Activated CD4-positive, alpha-beta T cell treated with anti-CD3 and anti-CD28 coated beads, Interleukin-2, amount 50 U/mL, for 16 hours (primary cell): ENCODE results near the gene GABRG3.
"Not testable (repeated sequence)": the region's sequence is repeated elsewhere in the genome, so short reads cannot be mapped to it uniquely, and the experiment has no call there.

ENCODE experiments used
- DNase-seq: peaks from one replicate; pipeline ENCODE4 v3.0.0-alpha.2; 2020

GABRG3 gene

DNA sequence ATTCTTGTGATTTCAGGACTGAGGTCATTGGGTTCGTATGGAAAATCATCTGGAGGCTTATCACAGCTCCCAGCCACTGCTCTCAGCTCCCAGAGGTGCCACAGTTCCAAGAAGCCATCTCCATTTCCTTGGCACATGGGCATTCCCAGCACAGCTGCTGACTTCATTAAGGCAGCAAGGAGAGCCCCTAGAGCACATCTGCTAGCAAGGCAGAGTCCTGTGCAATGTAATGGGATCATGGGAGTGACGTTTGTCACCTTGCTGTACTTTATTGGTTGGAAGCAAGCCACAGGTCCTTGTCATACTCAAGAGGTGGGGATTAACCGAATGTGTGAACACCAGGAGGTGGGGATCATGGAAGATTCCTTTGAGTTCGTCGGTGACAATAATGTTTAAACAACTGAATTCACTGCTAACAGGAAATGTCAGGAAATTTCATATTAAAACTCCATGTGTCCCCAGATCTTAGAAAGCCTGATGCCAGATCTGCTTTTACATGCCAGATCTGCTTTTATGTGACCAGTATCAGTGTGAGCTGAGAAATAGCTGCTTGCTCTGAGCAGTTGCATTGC lies 148.8 kb downstream of the GABRG3 start:
- no peak for DNase-seq

GRCh38 chr15:27121672-27122071 lies 150.7 kb downstream of the GABRG3 start:
- DNase-seq: no peak

- no peak for DNase-seq
Observed at GRCh38 chr15:27123291-27123690, 152.3 kb downstream of the GABRG3 start.

DNA sequence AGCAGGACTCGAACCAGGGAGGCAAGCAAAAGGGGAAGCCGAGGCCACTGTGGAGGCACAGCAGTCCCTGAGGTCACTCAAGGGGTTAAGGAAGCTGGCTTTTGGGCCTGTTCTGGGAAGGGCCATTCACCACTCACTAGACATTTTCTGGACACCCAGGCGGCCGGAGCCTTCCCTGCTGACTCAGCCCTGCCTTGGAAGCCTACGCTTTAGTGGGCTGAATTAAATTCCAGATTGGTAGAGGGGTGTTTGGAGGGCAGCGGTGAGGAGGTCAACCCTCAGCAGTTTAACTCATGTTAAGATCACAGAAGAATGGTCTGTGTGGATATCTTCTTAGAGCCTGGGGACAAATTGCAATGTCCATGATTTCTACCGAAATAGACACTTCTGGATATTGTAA lies 152.8 kb downstream of the GABRG3 start:
- DNase-seq: no peak

DNA sequence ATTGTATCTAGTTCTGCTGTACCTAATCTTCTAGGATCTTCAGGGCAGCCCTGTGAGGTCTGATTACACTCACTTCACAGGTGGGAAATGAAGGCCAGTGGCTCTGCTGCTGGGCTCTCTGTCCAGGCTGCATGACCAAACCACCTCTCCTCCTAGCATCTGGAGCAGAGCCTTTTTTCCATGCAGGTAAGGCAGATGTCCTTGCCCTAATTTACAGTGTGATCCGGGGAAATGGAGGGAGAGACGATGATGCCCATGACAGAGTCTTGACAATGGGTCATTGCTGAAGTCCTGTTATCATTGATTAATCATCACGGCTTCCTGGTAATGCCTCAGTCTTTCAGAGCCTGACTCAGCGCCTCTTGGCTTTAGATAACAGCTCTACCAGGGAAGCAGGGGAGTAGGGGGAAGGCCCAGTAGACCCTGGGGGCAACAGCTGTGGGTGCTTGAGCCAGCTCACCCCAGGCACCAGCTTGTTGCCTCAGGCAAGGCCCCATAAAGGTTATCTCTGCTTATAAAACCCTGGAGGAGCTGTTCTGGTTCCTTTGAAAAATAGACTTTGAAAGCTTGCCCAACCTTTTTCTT lies 153.4 kb downstream of the GABRG3 start:
- no peak for DNase-seq

GRCh38 chr15:27125185-27125584 lies 154.2 kb downstream of the GABRG3 start:
- no peak for DNase-seq

GRCh38 chr15:27126449-27126848 lies 155.5 kb downstream of the GABRG3 start:
- DNase-seq: no peak

- no peak for DNase-seq
Observed at GRCh38 chr15:27127815-27128570, 157.0 kb downstream of the GABRG3 start.

DNA sequence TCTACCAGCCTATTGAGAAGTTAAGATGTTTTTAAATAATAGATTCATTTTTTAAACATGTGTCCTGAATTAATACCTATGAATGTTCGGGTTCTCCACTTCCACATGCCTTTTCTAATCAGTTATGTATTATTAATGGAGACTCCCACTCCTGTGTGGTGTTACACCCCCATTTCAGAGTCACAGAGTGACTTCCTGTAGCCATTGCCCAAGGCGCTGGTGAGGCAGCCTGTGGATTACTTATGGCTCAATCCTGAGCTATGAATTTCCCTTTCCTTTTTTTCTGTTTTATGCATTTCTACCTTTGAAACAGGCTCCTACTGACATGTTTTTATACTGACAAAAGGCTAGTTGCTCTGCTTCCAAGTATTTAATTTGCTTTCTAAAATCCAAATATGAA lies 162.3 kb downstream of the GABRG3 start:
- no peak for DNase-seq

DNA sequence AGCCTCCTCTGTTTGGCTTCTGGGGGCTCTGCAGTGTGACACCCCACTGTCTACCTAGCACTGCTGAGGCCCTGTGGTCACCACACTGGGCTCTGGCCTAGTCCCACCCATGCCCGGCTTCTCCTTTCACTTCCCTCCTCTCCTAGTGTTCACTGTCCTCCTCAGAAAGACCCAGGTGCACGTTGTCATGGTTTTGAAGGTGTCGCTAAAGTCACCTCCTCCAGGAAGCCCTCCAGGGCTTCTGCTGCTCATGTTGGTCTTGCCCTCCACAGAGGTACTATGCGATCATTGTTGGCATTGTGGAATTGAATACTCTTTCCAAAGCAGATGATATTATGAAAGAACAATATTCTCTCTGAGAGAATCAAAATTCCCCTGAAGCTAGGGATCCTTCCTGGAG lies 163.5 kb downstream of the GABRG3 start:
- DNase-seq: no peak

DNA sequence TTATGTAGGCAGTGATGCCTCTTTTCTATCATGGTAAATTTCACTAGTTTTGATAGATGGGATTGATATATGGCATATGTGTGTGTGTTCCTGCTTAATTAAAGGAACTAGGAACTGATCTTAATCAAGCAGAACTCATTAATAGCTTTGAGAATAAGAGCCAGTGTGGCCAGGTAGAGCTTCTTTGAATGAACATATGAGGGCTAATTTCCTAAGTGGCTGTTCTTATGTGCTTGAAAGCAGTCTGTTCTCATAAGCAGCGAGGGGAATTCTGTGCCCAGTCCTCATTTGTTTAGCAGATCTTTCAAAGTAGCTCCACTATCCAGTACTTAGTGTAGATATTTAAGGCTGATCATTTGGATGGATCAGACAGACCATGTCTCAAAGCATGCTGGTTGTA lies 164.2 kb downstream of the GABRG3 start:
- DNase-seq: no peak

- no peak for DNase-seq
Observed at GRCh38 chr15:27137127-27137526, 166.1 kb downstream of the GABRG3 start.

- DNase-seq: no peak
Observed at GRCh38 chr15:27165590-27165989, 194.6 kb downstream of the GABRG3 start.

DNA sequence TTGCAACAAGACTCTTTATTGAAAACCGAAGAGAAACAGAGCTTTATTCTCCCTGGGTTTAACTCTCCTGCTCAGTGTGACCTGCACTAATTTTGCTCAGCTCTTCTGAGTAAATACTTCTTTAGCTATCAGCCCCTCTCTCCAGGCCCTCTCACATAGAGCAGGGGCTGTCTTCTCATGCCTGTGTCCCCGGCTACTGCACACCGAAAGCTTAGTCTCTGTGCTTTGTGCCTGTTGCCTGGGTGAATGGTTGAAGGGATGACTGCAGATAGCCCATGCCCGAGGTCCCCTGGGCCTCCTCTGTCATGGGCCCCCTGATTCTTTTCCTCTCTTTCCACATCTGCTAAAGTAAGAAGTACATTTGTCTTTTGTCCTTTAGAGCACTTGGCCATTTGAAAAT lies 195.9 kb downstream of the GABRG3 start:
- DNase-seq: no peak

DNA sequence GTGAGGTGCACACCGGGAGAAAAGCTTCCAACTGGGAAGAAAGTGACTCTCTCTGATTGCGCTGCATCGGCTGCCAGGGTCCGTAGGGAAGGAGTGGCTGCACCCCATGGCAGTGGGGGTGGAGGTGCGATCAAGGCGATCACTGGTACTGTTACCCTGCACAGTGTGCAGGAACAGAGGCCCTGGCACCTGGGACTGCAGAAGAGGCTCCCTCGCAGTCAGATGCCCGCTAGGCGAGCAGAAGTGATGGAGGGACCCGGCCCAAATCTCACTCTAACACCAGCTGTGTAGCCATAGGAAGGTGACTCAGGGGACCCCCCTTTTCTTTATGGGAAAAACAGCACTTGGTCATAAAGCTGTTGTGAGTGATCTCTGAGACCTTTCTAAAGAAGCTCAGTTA lies 196.8 kb downstream of the GABRG3 start:
- DNase-seq: no peak

DNA sequence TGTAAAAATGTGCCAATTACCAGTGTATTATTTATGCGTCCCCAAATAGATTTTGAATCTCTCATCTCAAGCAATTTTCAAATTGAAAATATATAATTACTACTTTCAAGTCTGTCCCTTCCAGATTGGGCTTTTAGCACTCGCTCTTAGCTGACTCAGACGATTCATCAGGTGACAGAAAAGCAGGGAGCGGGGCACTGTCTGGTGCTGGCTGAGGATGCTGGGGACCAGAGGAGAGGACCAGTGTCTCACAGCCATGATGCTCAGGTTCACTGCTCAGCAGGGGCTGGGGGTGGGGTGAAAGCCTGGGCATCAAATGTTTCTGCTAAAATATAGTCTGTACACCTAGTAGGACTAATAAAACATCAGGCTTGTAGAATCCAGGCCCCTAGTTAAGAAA lies 199.9 kb downstream of the GABRG3 start:
- no peak for DNase-seq

DNA sequence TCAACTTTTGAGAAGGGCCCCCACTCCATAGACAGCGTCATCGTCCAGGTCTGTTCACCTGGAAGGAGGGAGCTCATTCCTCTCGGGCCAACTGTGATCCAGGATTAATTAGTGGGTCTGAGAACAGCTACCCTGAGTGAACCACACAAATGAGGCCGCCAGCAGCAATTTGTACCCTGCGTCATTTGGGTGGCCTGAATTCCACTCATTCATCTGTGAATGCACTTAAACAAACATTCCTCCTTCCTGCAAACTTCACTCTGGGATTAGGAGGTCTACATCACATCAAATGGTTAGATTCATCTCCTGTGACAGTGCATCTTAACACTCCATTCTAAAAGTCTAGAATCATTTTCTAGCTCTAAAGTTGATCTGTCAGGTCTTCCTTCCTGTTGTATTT lies 201.8 kb downstream of the GABRG3 start:
- no peak for DNase-seq

DNA sequence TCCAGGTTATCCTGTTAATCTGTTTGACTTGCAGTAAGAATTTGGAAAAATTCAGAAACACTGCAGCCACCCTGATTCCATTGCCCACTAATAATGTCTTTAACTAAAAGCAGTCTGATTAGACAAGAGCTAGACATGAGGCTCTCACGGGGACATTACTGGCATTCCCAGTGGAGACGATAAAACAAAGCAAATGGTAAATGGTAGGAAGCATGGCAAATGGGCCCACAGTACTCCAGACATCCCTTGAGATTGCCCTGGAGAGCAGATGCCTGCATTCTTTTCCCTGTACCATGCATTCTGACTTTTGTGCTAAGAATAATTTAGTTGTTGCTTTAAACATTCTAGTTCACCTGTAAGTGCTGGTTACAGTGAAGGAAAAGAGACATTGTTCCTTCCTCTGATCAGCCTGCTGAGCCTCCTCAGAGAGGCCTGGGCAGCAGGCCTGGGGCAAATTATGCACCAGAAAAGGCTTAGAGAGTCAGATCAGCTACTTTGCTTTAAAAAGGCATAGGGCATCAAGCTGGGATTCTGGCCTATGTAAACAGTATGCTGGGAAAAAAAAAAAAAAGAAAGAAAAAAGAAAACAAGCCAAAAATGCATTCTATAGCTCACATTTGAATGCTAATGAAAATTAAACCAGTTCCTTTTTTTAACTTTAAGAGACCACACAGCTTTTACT lies 204.6 kb downstream of the GABRG3 start:
- no peak for DNase-seq

GRCh38 chr15:27176785-27177406 lies 205.9 kb downstream of the GABRG3 start:
- no peak for DNase-seq

- no peak for DNase-seq
Observed at GRCh38 chr15:27179789-27180188, 208.8 kb downstream of the GABRG3 start.

- no peak for DNase-seq
Observed at GRCh38 chr15:27182561-27183110, 211.7 kb downstream of the GABRG3 start.

DNA sequence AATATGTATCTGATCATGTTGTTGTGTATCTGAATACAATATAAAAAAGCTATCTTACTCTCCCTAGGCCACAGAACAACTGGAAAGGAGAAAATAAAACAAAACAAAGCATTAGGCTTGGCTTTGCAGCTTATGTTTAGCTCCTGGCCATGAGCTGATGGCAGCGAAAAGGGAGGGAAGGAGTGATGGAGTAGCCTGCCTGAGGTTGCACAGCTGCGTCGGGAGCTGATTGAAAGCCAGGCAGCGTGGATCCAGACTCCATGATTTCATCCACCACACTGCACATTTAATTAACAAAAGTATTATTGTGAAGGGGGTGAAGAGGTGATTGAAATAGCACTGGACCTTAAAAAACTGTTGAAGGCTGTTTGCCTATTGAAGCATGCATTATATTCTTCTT lies 212.2 kb downstream of the GABRG3 start:
- DNase-seq: no peak

DNA sequence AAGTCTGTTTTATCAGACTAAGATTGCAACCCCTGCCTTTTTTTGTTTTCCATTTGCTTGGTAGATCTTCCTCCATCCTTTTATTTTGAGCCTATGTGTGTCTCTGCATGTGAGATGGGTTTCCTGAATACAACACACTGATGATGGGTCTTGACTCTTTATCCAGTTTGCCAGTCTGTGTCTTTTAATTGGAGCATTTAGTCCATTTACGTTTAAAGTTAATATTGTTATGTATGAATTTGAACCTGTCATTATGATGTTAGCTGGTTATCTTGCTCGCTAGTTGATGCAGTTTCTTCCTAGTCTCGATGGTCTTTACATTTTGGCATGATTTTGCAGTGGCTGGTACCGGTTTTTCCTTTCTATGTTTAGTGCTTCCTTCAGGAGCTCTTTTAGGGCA lies 220.5 kb downstream of the GABRG3 start:
- not testable (repeated sequence) for DNase-seq
